ENCODE measurements around the gene NUP54.

- TF ChIP-seq FOXA1 (IDR thresholded peaks at IDR 0.05), result no peak
- TF ChIP-seq TARDBP (IDR thresholded peaks at IDR 0.05), result no peak
- no peak for TF ChIP-seq FOXM1 (IDR thresholded peaks at IDR 0.05; ENCODE audit: borderline replicate concordance)
- no peak for TF ChIP-seq FOXK2 (IDR thresholded peaks at IDR 0.05)
- no peak for TF ChIP-seq CTBP1 (IDR thresholded peaks at IDR 0.05; ENCODE audit: borderline replicate concordance)
- TF ChIP-seq ELF4 (IDR thresholded peaks at IDR 0.05), result no peak
- no peak for TF ChIP-seq BHLHE40 (IDR thresholded peaks at IDR 0.05; ENCODE audit: borderline replicate concordance)
- TF ChIP-seq SP1 (IDR thresholded peaks at IDR 0.05), result no peak
- no peak for TF ChIP-seq LEF1 (IDR thresholded peaks at IDR 0.05; ENCODE audit: borderline replicate concordance)
- TF ChIP-seq ARNT (IDR thresholded peaks at IDR 0.05), result no peak
- TF ChIP-seq SUZ12 (IDR thresholded peaks at IDR 0.05), result no peak
- no peak for TF ChIP-seq PKNOX1 (IDR thresholded peaks at IDR 0.05)
Observed at GRCh38 chr4:76095568-76095967, 52.6 kb downstream of the NUP54 start.
